Peyer's patch (tissue), 4 donors: ENCODE results near the gene DNAJB14. TPM values are rescaled to one million over a fixed set of nuclear protein-coding genes. Genes with fewer than 3 reads are reported as not detected.

Experiments used
- DNase-seq, 3 donors: peaks; one replicate each; pipeline ENCODE4 v3.0.0-alpha.2; 2017 to 2019
- H3K27ac ChIP-seq, 4 donors: fragments of 200-600 bp; sonication (generic); one replicate each; pipeline ENCODE4 v1.5.1; 2016 to 2019
- H3K27me3 ChIP-seq, 2 donors: fragments of 200-600 bp; sonication (generic); one replicate each; pipeline ENCODE4 v1.5.1; 2019
- H3K36me3 ChIP-seq, 3 donors: fragments of 200-600 bp; sonication (generic); one replicate each; pipeline ENCODE4 v1.5.1; 2016 to 2019
- H3K4me1 ChIP-seq, 4 donors: fragments of 200-600 bp; sonication (generic); one replicate each; pipeline ENCODE4 v1.5.1; 2016 to 2019
- H3K4me3 ChIP-seq, 4 donors: fragments of 200-600 bp; sonication (generic); 1 replicate in 3 of 4; 2 replicates in 1 of 4; pipeline ENCODE4 v1.5.1; 2016 to 2019; ENCODE audit warnings: mild to moderate bottlenecking in 1 of 4
- H3K9me3 ChIP-seq, 4 donors: fragments of 200-600 bp; sonication (generic); one replicate each; pipeline ENCODE4 v1.5.1; 2016 to 2019; ENCODE audit warnings: mild to moderate bottlenecking in 1 of 4
- CTCF ChIP-seq, 6 experiments: fragments of 450-650 bp in 4 of 6; fragments of 200-600 bp in 2 of 6; sonication (generic) in 1 of 6; IDR thresholded peaks; one replicate each; pipeline ENCODE4 v1.5.1; 2017 to 2019; ENCODE audit warnings: antibody characterized with exemption in 6 of 6, mild to moderate bottlenecking in 3 of 6, moderate library complexity in 1 of 6
- POLR2A ChIP-seq, 2 donors: fragments of 450-650 bp; IDR thresholded peaks; one replicate each; pipeline ENCODE4 v1.5.1; 2017; ENCODE audit warnings: antibody characterized with exemption in 2 of 2, mild to moderate bottlenecking in 2 of 2, moderate library complexity in 2 of 2
- total RNA-seq, 4 donors: library from RNA; depleted of rRNA; stranded (reverse); fragments of >200 nt; gene quantifications; one replicate each; pipeline ENCODE4 v1.1.0, GENCODE V29; 2016

The DNAJB14 gene
- total RNA-seq, 4 donors from 2014 or later, result 19.8 to 36.5 (median 33.0) TPM

- Histone ChIP-seq H3K36me3 (no peaks in the 10 kb centered on the region), H3K4me3 (no peak overlapping the region), H3K9me3 (no peaks in the 10 kb centered on the region), H3K27me3 (no peaks in the 10 kb centered on the region), H3K27ac (peak overlapping the region in 1 of 4 donors; percentile 36), H3K4me1 (peaks cover 0 to 4% (median 0%) of the 10 kb centered on the region in 4 donors)
- DNase-seq, result no peak
- TF ChIP-seq POLR2A (IDR thresholded peaks at IDR 0.05) (no peak), CTCF (IDR thresholded peaks at IDR 0.05) (no peak)
Measured at GRCh38 chr4:99856166-99856565, 90.3 kb downstream of the DNAJB14 start.

GRCh38 chr4:99855678-99856077 is 90.7 kb downstream of the DNAJB14 start:
- Histone ChIP-seq H3K36me3 (no peaks in the 10 kb centered on the region), H3K27ac (peak overlapping the region in 1 of 4 donors; percentile 36), H3K4me3 (no peak overlapping the region), H3K4me1 (peaks cover 0 to 4% (median 0%) of the 10 kb centered on the region in 4 donors), H3K9me3 (no peaks in the 10 kb centered on the region), H3K27me3 (no peaks in the 10 kb centered on the region)
- no peak for TF ChIP-seq POLR2A (IDR thresholded peaks at IDR 0.05)
- DNase-seq, result no peak

- Histone ChIP-seq H3K4me1 (peaks cover 0 to 4% (median 0%) of the 10 kb centered on the region in 4 donors), H3K9me3 (no peaks in the 10 kb centered on the region), H3K27ac (no peak overlapping the region), H3K4me3 (no peak overlapping the region), H3K27me3 (no peaks in the 10 kb centered on the region), H3K36me3 (no peaks in the 10 kb centered on the region)
- TF ChIP-seq CTCF (IDR thresholded peaks at IDR 0.05) (no peak), POLR2A (IDR thresholded peaks at IDR 0.05) (no peak)
- DNase-seq, result no peak
Measured at GRCh38 chr4:99853999-99854398, 92.4 kb downstream of the DNAJB14 start.

- Histone ChIP-seq H3K36me3 (no peaks in the 10 kb centered on the region), H3K4me1 (peaks cover 0 to 4% (median 0%) of the 10 kb centered on the region in 4 donors), H3K4me3 (no peak overlapping the region), H3K27ac (no peak overlapping the region), H3K9me3 (no peaks in the 10 kb centered on the region), H3K27me3 (no peaks in the 10 kb centered on the region)
- TF ChIP-seq CTCF (IDR thresholded peaks at IDR 0.05) (no peak), POLR2A (IDR thresholded peaks at IDR 0.05) (no peak)
- DNase-seq, result no peak
Measured at GRCh38 chr4:99853190-99853589, 93.2 kb downstream of the DNAJB14 start.

GRCh38 chr4:99852199-99852749 is 94.1 kb downstream of the DNAJB14 start:
- TF ChIP-seq POLR2A (IDR thresholded peaks at IDR 0.05), result no peak
- TF ChIP-seq CTCF (IDR thresholded peaks at IDR 0.05), result no peak
- Histone ChIP-seq H3K27ac (no peak overlapping the region), H3K9me3 (no peaks in the 10 kb centered on the region), H3K4me3 (no peak overlapping the region), H3K36me3 (no peaks in the 10 kb centered on the region), H3K27me3 (no peaks in the 10 kb centered on the region), H3K4me1 (peaks cover 0 to 4% (median 0%) of the 10 kb centered on the region in 4 donors)
- DNase-seq, result no peak

GRCh38 chr4:99848591-99849001 is 97.8 kb downstream of the DNAJB14 start:
- Histone ChIP-seq H3K4me1 (no peaks in the 10 kb centered on the region), H3K4me3 (no peak overlapping the region), H3K9me3 (no peaks in the 10 kb centered on the region), H3K27me3 (no peaks in the 10 kb centered on the region), H3K36me3 (no peaks in the 10 kb centered on the region), H3K27ac (no peak overlapping the region)
- no peak for DNase-seq
- no peak for TF ChIP-seq CTCF (IDR thresholded peaks at IDR 0.05)
- TF ChIP-seq POLR2A (IDR thresholded peaks at IDR 0.05), result no peak
